ENCODE results near the gene RELN.

RELN gene

DNA sequence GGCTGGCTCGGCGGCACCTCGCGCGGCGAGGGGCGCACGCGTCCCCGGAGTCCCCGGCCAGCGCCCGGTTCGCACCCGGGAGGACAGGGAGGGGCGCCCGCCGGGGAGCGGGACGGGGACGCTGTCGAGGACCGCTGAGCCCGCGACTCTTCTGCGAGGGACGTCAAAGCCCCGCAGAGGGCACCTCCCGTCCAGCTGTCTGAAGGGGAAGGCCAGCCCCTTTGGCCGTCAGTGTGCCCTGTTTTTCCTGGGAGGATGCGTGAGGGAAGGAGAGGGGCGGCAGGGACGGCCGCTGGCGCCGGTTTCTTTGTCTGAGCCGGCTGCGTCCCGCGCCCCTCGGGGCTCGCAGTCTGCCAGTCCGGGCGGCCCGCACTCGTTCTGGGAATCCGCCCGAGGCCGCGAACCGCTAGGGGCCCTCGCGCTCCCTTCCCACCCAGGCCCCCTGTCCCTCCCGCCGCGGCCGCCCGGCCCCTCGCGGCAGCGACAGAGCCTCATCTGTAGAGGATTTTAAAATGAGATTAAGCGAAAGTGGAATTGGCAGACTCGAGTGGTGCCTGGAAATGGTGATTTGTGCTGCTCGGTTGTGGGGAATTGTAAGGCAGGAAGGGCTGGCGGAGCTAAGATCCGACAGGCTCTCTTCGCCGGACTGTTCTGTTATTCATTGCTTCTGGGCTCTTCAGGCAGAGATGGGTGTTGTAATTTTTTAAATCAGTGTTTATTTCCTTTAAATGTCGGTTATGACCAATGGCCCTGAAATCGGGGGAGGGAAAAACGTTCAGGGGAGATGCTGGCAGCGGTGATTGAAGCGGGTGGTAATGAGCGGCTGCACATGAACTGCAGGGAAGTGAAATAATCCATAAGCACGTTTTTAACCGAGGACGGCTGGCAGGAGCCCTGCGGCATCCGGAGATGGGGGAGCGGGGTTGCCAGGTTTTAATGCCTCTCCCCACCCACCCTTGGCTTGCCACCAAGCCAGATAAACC is 618 bp upstream of the RELN start:
- no peak for DNase-seq

DNA sequence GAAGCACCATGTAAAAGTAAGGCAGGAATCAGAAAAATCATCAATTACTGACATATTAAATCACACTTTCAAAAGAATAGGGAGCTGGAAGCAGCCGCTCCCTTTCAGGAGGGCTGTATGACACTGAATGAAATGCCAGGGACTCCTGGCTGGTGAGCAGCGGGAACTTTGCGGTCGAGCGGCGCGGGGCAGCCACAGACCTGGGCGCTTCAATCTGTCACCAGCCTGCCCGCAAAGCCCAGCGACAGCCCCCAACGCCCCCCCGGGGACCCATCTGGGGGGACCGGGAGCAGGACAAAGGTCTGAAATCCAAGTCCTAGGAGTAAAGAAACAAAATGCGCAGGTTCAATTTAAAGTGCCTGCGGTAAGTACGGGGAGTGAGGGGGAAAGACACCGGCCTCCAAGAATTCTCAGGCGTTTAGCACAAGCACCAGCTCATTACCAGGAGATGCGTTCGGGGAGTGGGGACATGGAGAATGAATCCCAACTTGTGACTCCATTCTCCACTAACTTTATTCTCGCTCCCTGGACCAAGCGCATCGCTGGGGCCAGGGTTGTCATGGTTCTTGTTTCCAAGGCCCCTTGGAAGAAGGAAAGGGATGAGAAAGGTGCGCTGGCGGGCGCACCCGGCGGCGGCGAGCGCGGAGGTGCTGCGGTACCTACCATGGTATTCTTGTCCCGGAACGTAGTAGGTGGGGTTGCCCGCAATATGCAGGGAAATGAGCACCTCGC is 824 bp downstream of the RELN start:
- no peak for DNase-seq

DNA sequence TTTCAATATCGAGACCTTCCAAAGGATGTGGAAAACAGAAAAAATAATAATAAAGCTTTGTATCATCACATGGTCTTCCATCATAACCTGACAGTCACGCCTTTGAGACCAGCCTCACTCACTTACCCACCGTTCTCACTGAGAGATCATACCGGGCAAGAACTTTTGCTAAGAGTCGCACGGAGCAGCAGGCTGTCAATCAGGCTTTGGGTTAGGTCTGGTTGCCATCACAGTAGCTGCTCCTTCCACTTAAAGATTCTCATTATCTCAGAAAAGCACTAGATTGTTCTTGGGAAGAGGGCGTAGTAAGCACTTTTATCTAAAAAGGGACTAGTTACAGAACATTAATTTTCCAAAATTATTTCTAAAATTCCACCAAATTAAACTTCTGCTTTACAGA is 2.0 kb downstream of the RELN start:
- no peak for DNase-seq

DNA sequence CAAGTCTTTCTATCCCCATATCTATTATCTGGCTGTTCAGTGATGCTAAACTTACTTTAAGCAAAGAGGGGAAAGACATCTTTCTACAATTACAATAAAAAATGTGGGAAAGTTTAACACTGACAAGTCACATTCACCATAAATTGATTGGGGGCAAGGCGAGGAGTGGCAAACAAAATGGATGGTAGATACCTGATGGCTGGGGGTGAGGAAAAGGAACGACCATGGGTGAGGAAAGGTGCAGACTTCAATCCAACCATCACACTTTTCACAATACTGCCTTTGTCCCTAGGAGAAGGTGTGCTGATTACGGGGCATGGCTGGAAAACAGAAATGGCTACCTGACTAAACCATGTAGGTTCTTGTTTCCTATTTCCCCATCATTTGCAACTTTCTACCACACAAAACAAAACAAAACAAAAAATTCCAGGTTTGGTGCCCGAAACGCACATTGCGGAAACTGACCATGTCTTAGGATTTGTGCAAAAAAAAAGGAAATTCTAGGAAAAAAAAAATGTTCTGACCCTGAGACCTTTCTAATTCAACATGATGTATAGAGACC is 3.8 kb downstream of the RELN start:
- no peak for DNase-seq

DNA sequence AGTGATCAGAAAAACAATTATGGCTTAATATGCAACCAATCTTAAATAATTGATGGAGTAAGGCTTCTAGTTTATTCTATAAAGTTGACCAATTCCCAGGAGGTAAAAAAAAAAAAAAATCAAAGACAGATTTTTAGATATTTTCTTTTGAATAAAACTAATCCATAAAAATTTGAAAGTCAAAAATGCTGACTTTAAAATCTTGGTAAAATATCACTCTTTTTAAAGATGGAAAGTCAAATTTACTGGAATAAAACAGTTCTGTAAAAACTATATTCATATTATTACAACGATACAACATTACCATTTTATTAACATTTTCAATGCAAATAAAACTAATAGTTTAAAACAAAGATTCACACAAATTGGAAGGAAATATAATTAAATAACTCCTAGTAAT is 5.4 kb downstream of the RELN start:
- no peak for DNase-seq

DNA sequence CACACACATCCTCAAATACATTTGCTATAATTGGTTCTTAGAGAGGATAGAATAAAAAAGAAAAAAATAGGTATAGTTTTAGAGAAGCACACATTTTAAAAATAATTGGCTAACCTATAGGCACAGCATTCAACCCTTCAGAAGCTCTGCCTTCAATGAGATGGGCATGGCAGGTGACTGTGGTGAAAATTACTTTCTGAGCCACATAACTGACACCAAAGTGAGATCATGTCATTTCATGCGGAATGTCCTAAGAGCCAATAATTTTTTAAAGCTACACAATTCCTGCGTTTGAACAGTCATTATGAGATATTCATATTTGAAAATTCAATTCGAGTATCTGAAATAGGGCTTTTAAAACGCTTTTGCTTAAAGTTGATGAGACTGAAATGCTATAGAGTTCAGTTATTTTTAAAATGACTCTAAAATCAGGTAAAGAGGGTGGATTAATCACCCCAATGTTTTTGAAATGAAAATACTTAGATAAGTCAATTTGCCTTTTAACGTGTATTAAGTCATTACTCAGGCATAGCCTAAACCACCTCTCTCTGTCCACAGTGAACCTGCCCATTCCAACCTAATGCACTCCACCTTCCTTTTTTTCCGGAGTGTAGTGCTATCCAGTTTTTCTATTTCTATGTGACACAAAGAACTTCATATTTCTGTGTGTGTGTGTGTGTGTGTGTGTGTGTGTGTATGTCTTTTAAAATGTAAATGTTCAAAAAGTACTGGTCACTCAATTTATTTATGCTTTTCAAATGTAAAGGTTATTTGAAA is 6.1 kb downstream of the RELN start:
- DNase-seq = no peak

DNA sequence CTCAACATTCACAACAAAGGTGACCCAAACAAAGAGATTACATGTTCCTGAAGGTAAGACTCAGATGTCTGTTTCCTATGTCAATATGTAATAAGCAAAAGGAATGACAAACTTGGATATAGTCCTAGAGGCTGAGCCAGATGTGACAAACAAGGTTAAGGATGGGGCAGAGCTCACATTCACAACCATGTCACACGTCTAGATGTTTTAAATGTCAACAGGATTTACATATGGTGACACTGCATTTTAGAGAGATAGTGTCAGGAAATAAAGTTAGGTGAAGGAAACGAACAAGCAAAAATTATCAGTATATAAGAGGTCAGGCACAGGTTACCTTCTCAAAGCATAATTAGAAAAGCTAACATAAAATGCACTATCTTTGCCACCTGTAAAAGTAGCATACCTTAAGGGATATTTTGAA is 8.4 kb downstream of the RELN start:
- DNase-seq = no peak

DNA sequence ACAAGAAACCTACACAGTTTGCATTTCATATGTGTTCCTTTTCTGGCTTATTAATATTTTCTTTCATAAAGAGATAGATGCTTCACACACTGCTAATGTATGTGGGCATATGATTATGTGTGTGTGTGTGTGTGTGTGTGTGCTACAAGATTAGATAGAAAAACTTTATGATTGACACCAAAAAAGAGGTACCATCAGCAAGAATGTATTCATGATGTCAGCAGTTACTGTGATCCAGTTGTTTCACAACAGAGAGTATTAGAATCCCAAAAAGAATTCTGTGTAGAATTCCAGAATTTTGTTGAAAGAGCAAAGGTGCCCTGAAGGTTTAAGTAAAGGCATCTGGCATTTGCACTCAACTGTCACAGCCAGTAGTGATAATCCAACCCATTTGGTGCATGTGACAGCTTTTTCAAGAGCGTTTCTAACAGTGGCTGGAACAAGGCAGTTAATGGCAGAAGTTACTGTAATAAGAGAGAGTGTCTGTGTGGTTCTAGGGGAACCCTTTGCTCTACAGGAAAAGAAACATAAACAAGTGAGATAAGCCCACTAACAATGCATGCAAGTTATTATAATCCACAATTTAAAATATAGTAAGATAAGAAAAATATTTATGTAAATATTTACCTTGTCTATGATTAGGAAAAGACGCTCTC is 16.6 kb downstream of the RELN start:
- no peak for DNase-seq

DNA sequence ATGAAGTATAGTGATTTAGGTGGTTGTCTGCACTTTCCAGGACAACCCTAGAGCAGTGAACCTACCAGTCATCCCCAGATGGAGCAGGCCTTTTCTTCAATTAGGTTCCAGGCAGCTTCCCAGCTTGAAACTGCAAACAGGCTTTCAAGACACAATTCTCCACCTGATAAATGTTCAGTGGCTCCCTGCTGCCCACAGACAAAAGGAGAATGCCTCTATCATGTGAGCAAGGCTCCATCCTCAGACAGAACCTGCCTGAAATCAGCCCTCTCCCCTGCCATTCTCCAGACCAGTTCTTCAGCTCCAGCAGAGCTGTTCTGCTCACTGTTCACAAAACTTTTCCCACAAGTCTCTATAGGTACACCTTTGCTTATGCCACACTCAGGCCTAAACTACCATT is 22.1 kb downstream of the RELN start:
- no peak for DNase-seq

DNA sequence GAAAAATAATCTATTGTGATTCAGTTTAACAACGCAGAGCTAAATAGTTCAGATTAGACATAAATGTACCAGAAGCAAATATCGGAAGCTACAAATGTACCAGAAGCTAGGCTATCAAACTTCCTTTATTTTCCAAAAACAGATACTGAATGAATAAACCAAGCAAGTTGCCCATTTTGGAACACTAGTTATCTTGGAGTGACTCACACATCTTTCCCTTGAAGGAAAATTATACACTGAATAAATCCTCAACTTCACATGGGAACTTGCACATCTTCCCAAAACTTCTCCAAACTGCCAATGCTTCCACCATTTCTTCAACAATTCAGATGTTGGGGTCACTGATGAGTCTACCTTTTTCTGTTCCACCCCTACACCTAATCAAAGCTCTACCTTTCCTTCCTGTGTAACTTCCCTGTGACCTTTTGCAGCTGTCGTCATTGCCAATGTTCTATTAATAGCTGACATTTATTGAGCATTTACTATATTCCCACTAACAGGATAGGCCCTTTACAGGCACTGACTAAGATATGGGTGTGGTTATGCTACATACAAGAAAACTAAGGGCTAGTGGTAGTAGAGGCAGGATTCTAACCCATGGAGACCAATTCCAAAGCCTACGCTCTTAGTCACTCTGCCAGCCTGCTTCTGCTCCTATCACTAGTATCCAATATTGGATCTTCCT is 22.7 kb downstream of the RELN start:
- DNase-seq = no peak

DNA sequence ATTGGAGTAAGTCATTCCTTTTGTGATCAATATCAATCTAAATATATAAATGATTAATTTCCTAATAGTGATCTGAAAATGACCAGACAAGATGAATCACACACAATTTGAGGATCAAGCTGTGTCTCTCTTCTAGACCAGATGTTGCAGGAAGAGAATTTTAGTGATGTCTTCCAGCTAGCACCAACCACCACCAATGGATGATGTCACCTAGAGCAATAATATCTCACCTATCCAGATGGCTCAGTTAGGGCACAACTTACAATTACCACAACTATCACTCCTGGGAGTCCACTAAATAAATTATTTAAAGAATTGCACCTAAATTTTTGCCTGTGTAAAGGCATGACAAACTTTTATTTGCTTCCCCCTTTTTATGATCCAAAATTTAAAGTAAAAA is 25.2 kb downstream of the RELN start:
- DNase-seq = no peak

DNA sequence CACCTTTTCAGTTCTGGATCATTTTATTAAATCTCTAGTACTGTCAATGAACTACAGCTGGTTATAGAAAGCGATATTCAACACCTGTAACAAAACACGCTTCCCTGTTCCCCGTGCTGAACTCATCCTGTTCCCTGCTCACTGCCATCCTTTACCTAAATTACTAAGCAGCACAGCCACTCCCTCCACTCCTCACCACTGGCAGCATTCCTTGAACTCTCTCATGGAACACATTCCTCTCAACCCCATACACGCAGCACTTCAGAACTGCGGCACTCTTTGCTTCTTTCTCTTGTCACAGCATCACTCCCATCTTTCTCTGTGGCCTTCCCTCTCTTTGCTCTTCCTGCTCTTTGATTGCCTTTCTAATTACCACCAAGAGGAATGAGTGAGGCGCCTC is 27.4 kb downstream of the RELN start:
- no peak for DNase-seq

DNA sequence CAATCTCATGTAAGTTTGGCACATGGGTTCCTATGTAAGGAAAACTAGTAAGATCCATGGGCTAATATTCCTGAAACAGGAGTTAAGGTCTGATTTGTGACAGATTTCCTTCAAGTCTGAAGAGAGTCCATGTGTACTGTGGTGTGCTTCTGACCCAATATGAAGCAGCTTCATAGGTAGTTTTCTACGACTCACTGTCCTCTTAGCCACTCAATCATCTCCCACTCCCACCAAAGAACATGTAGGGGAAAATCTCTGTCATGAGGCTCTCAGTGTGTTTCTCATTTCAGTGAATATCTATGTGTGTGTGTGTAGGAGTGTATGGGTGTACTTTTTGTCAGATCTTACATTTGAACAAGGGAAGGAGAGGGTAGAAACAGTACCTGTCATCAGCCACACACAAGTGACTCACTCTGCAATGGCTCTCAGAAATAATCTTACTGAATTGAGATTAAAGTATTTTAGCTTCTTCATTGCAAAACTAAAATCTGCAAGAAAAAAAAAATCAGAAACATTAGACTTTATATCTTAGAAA is 31.1 kb downstream of the RELN start:
- DNase-seq = no peak

DNA sequence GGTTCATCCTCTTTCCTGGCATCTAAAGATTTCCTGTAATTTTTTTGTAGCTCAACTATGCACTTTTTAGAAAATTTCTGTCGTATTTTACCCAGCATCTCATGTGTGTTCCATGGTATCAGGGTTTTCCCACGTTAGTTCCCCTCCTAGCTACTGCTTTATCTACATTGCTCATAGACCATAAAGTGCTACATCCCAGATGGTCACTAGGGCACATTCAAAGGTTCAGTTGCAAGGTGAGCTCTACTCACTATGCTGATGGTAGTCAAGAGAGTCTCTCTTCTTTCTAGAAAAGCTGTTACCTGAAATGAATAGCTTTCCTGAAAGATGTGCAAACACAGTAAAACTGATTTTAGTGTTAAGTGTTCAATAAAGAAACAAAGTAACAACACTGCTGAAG is 33.5 kb downstream of the RELN start:
- DNase-seq = no peak

DNA sequence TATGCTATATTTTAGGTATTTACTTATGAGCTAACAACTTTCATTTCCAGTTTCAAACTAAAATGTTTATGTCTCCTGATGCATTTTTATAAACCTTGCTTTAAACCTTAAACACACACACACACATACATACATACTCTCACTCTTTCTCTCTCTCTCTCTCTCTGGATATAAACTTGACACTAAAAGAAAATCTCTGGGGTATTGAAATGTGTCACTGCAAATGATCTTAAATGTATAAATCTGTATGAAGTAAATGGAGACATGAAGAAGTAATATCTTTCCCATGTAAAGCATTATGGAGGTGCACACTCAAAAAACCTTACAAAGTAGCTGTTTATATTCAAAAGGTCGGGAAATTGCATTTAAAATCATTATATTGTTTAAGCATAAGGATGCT is 37.0 kb downstream of the RELN start:
- DNase-seq = no peak

DNA sequence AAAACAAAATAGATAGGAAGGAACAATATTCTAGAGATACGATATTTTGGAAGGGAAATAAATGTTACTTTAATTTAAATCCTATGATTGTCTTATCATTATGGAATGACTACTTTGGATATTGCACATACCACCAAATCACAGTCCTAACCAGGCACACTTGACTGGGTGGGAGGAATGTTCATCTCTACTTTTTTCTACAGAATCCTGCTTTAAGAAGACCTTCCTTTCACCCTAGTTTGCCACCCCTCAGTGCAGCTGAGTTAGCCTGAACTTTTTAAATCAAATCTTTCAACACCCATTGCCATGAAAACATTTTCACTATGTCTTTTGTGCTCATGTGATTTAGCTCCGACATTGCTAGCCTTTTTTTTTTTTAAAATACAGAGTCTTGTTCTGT is 38.1 kb downstream of the RELN start:
- DNase-seq = no peak

DNA sequence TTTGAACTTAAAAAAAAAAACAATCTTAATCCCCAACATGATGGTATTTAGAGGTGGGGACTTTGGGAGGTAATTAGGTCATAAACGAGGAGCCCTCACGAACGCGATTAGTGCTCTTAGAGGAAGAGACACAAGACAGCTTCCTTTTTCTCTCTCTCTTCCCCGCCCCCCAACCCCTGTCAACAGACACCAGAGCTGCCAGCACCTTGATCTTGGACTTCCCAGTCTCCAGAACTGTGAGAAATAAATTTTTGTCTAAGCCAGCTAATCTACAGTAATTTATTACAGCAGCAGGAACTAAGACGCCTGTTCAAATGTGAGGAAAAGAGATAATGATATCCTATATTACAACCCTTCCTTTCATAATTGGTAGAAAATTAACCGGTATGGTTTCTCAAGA is 40.1 kb downstream of the RELN start:
- no peak for DNase-seq

DNA sequence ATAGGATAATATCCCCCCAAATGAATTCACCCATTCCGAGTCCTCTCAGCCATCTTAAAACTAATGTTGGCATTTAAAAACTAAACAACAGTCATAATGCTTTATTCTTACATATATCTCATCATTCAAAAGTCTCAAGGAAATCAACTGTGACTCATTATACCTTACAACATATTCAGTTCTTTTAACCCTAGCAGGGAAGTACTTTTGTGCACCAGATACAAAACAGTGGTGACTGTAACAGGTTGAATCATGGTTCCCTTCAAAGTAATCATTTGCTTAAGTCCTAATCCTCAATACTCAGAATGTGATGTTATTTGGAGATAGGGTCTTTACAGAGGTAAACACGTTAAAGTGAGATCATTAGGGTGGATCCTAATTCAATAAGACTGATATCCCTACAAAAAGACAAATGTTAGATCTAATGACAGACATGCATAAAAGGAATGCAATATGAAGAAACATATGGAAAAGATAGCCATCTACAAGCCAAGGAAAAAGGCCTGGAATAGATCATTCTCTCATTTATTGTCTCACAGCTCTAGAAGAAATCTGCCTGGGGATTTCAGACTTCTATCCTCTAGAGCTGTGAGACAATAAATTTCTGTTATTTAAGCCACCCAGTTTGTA is 42.3 kb downstream of the RELN start:
- no peak for DNase-seq

DNA sequence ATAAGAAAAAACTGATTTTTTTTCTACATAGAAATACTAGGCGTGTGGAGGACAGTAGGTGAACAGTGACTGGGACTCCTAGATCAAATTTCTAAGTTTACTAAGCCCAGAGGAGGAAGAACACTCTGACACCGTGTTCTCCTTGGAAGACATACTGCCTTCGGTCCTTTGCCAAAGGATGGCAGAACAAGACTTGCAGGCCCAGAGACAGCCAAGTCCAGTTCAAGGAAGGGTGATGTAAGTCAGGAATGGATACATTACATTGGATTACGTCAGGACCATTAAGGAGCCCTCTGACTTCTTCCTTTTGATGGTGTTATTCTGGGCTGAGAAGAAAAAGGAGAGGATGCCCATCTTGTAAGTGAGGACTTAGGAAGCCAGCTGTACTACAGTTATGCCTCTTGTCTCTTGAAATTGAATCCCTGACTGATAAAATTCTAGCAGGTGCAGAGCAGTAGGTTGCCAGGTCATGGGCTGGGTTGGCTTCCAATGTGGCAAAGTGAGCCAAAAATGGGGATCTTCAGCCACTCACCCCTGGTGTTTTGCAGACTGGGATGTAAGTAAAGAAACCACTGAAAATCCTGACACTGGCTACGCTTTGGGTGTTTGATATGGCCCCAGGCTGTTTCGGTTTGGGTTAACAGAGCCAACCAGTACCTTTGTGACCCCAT is 45.1 kb downstream of the RELN start:
- no peak for DNase-seq

DNA sequence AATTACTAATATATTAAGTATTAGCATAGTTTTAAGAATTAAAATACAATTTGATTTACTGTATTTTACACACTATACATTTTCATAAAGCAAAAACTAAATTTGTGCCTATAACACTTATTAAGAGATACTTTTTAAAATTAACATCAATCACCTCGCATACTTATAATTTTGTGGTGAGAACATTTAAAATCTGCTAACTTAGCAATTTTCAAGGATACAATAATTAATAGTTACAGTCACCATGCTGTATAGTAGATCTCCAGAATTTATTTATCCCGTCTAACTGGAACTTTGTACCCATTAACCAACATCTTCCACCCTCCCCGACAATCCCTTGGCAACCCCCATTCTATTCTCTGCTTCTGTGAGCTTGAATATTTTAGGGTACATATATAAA is 47.5 kb downstream of the RELN start:
- no peak for DNase-seq
